HG02884 (cell line): ENCODE measurements around the gene TSSK1B.
"Not testable (repeated sequence)": the region's sequence is repeated elsewhere in the genome, so short reads cannot be mapped to it uniquely, and the experiment has no call there.

ENCODE experiments used
- ATAC-seq: cut with Tn5 transposase; IDR thresholded peaks from one replicate; pipeline ENCODE4 v1.9.1; 2021; ENCODE audit warnings: mild to moderate bottlenecking, moderate library complexity; ENCODE audit not compliant: unreplicated experiment

Gene TSSK1B

GRCh38 chr5:113434889-113435288 is at the start of gene TSSK1B:
Gene TSSK1B (minus strand): TSS chr5:113434989. CDS start chr5:113434839, 150 bp downstream.
- no peak for ATAC-seq

GRCh38 chr5:113480243-113480642 is 45.5 kb upstream of the TSSK1B start:
- no peak for ATAC-seq

GRCh38 chr5:113478691-113479090 is 43.9 kb upstream of the TSSK1B start:
- no peak for ATAC-seq

GRCh38 chr5:113474100-113474728 is 39.4 kb upstream of the TSSK1B start:
- no peak for ATAC-seq

GRCh38 chr5:113463032-113463431 is 28.2 kb upstream of the TSSK1B start:
- no peak for ATAC-seq

GRCh38 chr5:113457106-113457505 is 22.3 kb upstream of the TSSK1B start:
- ATAC-seq = not testable (repeated sequence)

- no peak for ATAC-seq
These were observed 18.2 kb upstream of the TSSK1B start for GRCh38 chr5:113452941-113453340.

- ATAC-seq = no peak
These were observed 17.0 kb upstream of the TSSK1B start for GRCh38 chr5:113451797-113452196.

GRCh38 chr5:113450929-113451328 is 16.1 kb upstream of the TSSK1B start:
- no peak for ATAC-seq

GRCh38 chr5:113450462-113450861 is 15.7 kb upstream of the TSSK1B start:
- no peak for ATAC-seq

GRCh38 chr5:113448252-113448651 is 13.5 kb upstream of the TSSK1B start:
- ATAC-seq = no peak

- ATAC-seq = no peak
These were observed 12.8 kb upstream of the TSSK1B start for GRCh38 chr5:113447498-113448050.

GRCh38 chr5:113446358-113446927 is 11.7 kb upstream of the TSSK1B start:
- no peak for ATAC-seq

GRCh38 chr5:113437111-113437510 is 2.3 kb upstream of the TSSK1B start:
- ATAC-seq = no peak

GRCh38 chr5:113435575-113435974 is 786 bp upstream of the TSSK1B start:
- no peak for ATAC-seq

GRCh38 chr5:113433862-113434612 is 752 bp downstream of the TSSK1B start:
- no peak for ATAC-seq

GRCh38 chr5:113433071-113433470 is 1.7 kb downstream of the TSSK1B start:
- ATAC-seq = no peak

- ATAC-seq = no peak
These were observed 6.8 kb downstream of the TSSK1B start for GRCh38 chr5:113427871-113428574.

GRCh38 chr5:113425909-113426308 is 8.9 kb downstream of the TSSK1B start:
- no peak for ATAC-seq

GRCh38 chr5:113421693-113422092 is 13.1 kb downstream of the TSSK1B start:
- ATAC-seq = no peak

- no peak for ATAC-seq
These were observed 29.3 kb downstream of the TSSK1B start for GRCh38 chr5:113405530-113405929.
